NCI-H2107 treated with DMSO at 0.1 percent for 48 hours (cell line): ENCODE measurements around the gene ERF.

Experiments
- DNase-seq: peaks from one replicate; lab custom pipeline; 2025; ENCODE audit not compliant: unreplicated experiment; lab: John Stamatoyannopoulos, UW

The ERF gene

GRCh38 chr19:42242512-42243409, 12.2 kb downstream of the ERF start, which contains the start of gene GSK3A:
TSS of gene GSK3A (minus strand) at chr19:42242602. CDS start at chr19:42242465, 137 bp downstream.
- peak; percentile 100 for DNase-seq

DNA sequence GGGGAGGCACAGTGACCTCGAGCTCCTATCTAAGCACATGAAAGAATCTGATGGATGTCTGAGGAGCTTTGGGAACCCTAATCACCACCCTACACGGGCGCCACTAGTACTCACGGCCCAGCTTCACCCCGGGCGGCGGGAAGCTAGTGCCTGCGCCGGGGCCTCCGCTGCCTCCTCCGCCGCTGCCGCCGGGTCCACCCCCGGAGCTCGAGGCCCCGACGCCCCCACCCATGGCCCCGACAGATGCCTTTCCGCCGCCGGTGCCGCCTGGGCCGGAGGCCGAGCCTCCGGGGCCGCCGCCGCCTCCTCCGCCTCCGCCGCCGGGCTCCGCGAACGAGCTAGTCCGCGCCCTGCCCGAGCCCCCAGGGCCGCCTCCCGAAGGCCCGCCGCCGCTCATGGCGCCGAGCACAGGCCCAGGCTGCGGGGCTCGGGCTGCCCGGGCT, 12.8 kb downstream of the ERF start:
- no peak for DNase-seq

DNA sequence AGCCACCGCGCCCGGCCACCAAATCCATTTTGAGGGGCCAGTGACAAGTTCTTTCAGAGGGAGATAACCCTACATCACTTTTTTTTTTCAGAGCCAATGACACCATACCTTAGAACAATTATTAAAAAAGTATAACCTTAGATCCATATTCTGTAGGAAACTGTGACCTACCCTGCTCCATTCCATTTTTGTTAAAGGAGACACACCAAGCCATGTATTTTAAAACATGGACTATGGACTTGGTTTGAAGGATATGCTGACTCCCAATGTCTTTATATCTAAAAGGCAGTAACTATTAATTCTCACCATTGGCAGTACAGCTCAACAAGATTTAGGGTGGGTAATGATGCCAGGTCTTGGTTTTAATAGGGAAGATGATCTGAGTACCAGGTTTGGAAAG, 13.6 kb downstream of the ERF start:
- no peak for DNase-seq

GRCh38 chr19:42239544-42240220, 15.2 kb downstream of the ERF start:
- no peak for DNase-seq

DNA sequence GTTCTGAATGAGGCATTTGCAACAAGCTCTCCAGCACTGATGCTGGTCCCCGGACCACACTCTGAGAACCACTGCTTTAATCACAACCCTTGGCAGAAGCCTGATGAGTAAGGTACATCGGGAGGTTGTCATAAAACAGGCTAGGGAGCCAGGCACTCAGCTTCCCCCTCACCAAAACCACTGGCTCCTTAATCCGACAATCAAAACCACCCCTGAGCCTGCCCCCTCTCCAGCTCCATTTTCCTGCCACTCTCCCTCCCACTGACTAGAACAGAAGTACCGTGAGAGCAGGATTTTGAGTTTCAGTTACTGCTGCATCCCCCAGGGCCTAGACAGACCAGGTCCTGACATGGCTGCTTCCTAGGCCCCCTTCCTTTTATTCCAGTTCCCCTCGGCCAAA, 19.7 kb downstream of the ERF start:
- DNase-seq = no peak

GRCh38 chr19:42234364-42234763, 20.6 kb downstream of the ERF start:
- DNase-seq = no peak

DNA sequence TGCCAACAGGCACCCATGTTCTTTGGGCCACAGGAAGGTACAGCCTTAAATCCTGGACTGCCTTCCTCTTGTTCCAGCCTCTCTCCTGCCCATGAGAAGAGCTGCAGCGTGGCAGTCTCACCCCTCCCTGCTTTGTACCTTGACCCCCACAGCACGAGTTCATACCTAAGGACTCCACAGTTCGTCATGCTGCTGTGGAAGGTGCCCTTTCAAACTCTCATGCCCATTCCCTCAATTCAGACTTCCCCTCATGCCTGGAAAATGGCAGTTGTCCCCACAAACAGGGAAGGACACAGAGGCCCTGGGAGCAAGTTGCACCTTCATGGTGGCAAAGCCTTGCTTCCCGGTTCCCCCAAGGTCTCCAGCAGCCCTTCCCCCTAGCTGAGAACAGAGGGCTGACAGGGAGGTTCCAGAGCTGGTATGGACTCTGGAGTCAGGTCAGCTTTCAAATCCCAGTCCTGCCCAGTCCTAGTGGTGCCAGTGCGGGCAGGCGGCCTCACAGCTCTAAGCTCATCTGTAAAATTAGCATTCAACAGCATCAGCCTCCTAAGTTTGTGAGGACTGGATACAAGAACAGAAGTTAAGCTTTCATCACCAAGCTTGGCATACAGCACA, 21.1 kb downstream of the ERF start:
- no peak for DNase-seq

DNA sequence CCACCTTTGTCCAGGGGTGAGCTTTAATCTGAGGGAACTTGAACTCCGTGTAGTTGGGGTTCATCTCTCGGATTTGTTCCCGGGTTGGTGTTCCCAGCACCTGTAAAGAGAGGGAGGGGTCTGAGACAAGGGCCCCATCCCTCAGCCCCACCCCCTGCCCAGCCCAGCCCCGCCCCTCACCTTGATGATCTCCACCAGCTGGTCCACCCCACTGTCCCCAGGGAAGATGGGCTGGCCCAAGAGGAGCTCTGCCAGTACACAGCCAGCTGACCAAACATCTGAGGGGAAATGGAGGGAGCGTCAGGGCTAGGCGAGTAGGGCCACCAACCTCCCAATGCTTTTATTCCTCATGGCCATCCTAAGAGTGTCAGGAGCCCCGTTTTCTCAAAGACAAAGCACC, 21.8 kb downstream of the ERF start:
- DNase-seq = no peak

DNA sequence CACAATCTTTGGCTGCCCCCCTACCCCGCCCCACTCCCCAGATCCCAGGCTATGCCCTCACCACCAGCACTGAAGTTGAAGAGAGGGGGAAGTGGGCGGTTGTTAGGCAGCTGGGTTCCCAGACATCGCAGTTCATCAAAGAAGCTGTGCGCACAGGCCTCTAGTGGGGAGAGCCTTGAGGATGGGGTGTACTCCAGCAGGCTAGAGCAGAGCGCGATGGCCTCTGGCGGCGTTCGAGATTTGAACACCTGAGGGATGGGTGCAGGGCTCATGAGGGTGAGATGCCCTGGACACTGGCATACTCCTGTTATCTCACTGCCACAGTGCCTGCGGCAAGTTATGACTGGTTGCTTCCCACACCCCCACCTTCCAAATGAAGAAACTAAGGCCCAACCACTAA, 22.5 kb downstream of the ERF start:
- no peak for DNase-seq

DNA sequence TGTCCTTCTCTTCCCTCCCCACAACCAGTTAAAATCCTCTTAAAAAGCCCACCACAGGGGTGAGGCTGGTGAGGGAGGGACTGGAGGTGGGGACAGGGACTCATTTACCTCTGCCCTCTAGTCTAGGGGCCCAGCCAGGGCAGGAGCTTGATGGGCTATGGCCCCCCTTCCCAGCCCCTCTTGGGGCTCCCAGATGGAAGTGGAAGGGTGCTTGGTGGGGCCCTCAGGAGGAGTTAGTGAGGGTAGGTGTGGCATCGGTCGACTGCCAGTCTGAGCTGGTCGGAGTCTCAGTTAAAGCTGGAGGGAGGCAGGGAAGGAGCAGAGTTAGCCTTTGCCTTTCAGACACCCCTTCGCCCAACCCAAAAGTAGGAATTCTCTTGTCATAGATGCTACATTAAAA, 24.4 kb downstream of the ERF start:
- DNase-seq = no peak

DNA sequence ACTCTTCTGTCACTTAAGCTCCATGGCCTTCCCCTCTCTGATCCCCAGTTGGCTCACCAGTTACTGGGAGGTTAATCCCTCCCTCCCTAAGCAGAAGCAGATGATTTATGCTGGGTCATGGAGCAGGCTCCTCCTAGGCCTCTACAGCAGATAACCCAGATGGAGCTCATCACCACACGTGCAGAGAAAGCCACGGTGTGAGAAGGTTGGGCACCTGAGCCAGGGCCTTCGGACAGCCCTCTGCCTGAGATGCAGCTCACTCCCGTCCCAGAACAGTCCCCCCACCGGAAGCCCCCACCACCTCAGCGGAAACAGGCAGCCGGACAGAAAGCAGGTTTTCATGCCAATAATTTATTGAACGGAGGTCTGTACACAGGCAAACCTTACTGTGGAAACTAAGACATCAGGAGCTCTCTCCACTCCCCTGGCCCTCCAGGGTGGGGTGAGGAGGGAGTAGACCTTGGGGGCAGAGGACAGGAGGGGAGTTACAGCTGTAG, 25.0 kb downstream of the ERF start:
- DNase-seq = no peak

GRCh38 chr19:42229301-42229854, 25.6 kb downstream of the ERF start:
- DNase-seq = no peak

DNA sequence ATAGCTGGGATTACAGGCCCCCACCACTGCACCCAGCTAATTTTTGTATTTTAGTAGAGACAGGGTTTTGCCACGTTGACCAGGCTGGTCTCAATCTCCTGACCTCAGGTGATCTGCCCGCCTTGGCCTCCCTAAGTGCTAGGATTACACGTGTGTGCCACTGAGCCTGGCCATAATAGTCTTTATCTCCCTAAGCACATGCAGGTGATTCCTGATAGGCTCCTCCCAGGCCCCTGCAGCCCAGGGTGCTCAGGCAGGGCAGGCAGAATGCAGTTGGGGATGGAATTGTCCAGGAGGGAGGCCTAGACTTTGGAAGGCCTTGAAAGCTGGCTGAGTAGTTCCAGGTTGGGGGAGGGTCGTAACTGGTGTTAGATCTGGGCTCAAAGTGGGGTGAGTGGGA, 26.3 kb downstream of the ERF start:
- no peak for DNase-seq

DNA sequence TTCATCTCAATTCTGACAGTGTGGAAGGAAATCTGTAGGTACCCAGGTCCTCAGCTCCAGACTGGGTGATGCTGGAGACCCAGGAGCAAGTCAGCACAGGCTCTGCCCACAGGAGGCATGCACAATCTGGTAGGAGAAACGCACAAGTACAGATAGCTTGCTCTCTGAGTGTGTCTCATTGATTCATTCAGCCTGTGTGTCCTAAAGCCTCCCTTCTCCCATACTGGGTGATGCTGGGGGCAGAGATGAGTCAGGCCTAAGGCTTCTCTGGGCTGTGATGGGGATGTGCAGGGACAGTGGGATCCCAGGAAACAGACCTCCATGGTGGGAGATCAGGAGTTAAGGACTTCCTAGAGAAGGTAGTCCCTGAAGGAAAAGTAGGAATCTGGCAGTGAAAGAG, 28.0 kb downstream of the ERF start:
- DNase-seq = no peak

GRCh38 chr19:42225718-42226292, 29.1 kb downstream of the ERF start:
- DNase-seq = no peak

GRCh38 chr19:42224940-42225717, 29.8 kb downstream of the ERF start:
- DNase-seq = no peak

DNA sequence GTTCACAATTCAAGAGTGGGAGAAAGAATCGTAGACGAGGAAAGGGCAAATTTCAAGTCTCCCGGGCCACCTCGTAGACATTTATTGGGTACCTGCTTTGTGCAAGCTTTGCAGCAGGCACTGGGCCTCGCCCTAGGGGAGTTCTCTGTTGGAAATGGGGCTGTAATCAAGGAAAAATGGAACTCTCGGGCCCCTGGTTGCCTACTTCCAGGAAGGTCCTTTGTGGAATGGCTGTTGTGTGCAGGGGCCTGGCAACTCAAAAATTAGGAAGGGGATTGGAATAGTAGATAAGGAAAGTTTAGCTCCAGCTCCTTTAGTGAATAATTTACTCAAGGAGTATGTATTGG, 34.2 kb downstream of the ERF start:
- no peak for DNase-seq

DNA sequence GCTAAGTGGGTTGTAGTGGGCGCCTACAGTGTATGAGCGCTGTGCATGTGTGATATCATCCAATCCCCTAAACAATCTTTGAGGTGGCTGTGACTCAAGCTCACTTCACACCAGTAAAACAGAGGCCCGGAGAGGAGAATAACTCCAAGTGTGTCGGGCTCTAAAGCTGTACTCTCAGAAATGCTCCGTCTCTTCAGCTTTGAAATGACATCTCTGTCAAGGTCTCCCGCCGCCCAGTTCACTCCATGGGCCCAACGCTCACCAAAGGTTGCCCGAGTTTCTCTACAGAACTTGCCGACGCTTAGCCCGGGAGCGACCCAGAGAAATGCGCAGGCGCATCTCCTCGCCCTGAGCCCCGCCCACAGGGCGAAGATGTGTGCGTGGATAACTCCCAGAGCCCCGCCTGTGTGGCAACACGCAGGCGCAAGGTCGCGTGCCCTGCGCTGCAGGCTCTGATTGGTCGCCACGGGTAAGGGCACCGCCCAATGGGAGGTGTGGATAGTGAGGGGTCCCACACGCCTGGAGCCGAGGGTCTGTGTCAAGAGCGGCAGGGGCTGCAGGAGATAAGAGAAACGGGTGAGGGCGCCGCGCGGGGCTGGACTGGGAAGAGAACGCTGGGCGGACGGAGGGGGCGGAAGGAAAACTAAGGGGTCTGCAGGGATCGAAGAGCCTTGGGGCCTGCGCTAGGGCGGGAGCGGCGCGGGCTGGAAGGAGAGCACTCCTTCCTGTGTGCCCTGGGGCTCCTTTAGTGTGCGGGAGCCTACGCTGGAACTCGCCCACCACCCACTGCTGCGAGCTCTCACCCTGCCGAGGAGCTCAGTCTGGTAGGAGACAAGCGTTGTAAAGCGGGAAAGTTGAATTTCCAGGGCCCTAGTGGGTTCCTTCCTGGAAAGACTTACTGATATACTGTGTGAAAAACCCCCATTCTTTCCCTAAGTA, 34.8 kb downstream of the ERF start, which contains the start of gene ZNF526:
Gene ZNF526 (plus strand): TSS at position 501 of the 939 bp plus-strand sequence. CDS start 4,092 bp downstream, outside the sequence.
- DNase-seq = peak; percentile 88
